ENCODE measurements around the gene PDE7B. TPM values are rescaled to one million over a fixed set of nuclear protein-coding genes. Genes with fewer than 3 reads are reported as not detected.

The PDE7B gene
- total and polyA plus RNA-seq, 4 donors, result 0.75 to 5.2 (median 1.3) TPM

GRCh38 chr6:135971351-135971750 lies 119.8 kb downstream of the PDE7B start:
- Histone ChIP-seq H3K27me3 (ENCODE audit: control insufficient read depth in 4 of 4, insufficient read depth in 4 of 4, low read length in 3 of 4) (no peaks in the 10 kb centered on the region), H3K9me3 (ENCODE audit: control insufficient read depth in 4 of 4, low read length in 3 of 4) (no peaks in the 10 kb centered on the region), H3K9ac (ENCODE audit: low read depth in 1 of 2, low read length in 2 of 2) (no peak overlapping the region), H3K4me3 (ENCODE audit: low read depth in 1 of 3, low read length in 3 of 3) (no peak overlapping the region), H3K36me3 (ENCODE audit: control insufficient read depth in 4 of 4, insufficient read depth in 3 of 4, low read depth in 1 of 4, low read length in 3 of 4) (no peaks in the 10 kb centered on the region), H3K4me1 (ENCODE audit: control insufficient read depth in 4 of 4, insufficient read depth in 4 of 4, low read length in 3 of 4) (no peaks in the 10 kb centered on the region), H3K27ac (ENCODE audit: low read depth in 1 of 2, low read length in 2 of 2) (no peak overlapping the region)
- TF ChIP-seq ZBTB33 (IDR thresholded peaks at IDR 0.05) (no peak), HNF4A (conservative IDR thresholded peaks at IDR 0.05) (no peak), MAX (IDR thresholded peaks at IDR 0.05) (no peak), GABPA (IDR thresholded peaks at IDR 0.05 in 1 of 2, conservative IDR thresholded peaks at IDR 0.05 in 1 of 2) (no peak), NR2F2 (IDR thresholded peaks at IDR 0.05) (no peak), CTCF (IDR thresholded peaks at IDR 0.05; ENCODE audit: low read depth, low read length, missing input control) (no peak), JUND (IDR thresholded peaks at IDR 0.05) (no peak), SP1 (IDR thresholded peaks at IDR 0.05) (no peak), FOXA1 (IDR thresholded peaks at IDR 0.05) (no peak), EGR1 (IDR thresholded peaks at IDR 0.05; ENCODE audit: low read depth in 2 of 2) (no peak), REST (IDR thresholded peaks at IDR 0.05) (no peak), RAD21 (IDR thresholded peaks at IDR 0.05) (no peak), ATF3 (IDR thresholded peaks at IDR 0.05) (no peak), TAF1 (conservative IDR thresholded peaks at IDR 0.05) (no peak), RXRA (IDR thresholded peaks at IDR 0.05) (no peak), HNF4G (IDR thresholded peaks at IDR 0.05) (no peak), FOXA2 (IDR thresholded peaks at IDR 0.05) (no peak), YY1 (IDR thresholded peaks at IDR 0.05) (no peak)
- 95% methylated on average over 3 of the region's 3 CpGs for WGBS
- DNase-seq (ENCODE audit: low spot score), result no peak
